ENCODE data around the gene ELFN2. TPM values are rescaled to one million over a fixed set of nuclear protein-coding genes. Genes with fewer than 3 reads are reported as not detected.

The ELFN2 gene
- total and polyA plus RNA-seq, 3 experiments from 2014 or later: 0.02 to 0.20 (median 0.09) TPM

DNA sequence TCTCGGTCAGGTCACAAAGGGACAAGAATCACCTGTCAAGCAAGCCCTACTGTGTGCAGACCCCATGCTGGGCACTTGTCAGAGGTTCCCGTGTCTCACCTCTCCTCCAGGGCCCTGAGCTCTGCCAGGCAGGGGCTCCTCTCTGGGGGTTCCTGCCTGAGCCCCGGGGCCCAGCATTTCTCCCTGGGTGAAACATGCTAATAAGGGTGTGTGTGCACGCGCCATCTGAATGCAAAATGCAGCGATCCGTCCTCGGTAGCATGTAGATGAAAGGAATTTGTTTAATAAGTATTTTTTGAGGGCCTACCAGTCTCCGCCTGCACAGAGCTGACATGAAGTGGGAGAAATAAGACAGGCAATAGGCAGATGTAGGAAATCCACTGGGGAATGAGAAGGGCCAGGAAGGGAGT is 5.8 kb downstream of the ELFN2 start:
- Mint-ChIP-seq H3K27ac (no peak overlapping the region), H3K27me3 (peaks cover 39 to 70% of the 10 kb centered on the region in 2 donors), H3K9me3 (no peaks in the 10 kb centered on the region), H3K4me1 (peaks cover 19 to 32% (median 29%) of the 10 kb centered on the region in 3 donors), H3K4me3 (peak overlapping the region in 4 of 7 donors; percentile 2 to 35 (median 26)), H3K36me3 (no peaks in the 10 kb centered on the region)
- Histone ChIP-seq H3K4me1 (ENCODE audit: insufficient read depth, low read length) (peaks cover 8% of the 10 kb centered on the region), H3K27ac (ENCODE audit: low read depth, low read length) (no peak overlapping the region), H3K9me3 (ENCODE audit: low read length) (no peaks in the 10 kb centered on the region), H3K36me3 (ENCODE audit: insufficient read depth, low read length) (no peaks in the 10 kb centered on the region), H3K27me3 (ENCODE audit: insufficient read depth, low read length, poor library complexity, severe bottlenecking) (peaks cover 6% of the 10 kb centered on the region), H3K4me3 (ENCODE audit: low read length) (no peak overlapping the region)
- POLR2A ChIA-PET: no interaction called here
- CTCF ChIA-PET: no interaction called here
- DNase-seq: no peak

DNA sequence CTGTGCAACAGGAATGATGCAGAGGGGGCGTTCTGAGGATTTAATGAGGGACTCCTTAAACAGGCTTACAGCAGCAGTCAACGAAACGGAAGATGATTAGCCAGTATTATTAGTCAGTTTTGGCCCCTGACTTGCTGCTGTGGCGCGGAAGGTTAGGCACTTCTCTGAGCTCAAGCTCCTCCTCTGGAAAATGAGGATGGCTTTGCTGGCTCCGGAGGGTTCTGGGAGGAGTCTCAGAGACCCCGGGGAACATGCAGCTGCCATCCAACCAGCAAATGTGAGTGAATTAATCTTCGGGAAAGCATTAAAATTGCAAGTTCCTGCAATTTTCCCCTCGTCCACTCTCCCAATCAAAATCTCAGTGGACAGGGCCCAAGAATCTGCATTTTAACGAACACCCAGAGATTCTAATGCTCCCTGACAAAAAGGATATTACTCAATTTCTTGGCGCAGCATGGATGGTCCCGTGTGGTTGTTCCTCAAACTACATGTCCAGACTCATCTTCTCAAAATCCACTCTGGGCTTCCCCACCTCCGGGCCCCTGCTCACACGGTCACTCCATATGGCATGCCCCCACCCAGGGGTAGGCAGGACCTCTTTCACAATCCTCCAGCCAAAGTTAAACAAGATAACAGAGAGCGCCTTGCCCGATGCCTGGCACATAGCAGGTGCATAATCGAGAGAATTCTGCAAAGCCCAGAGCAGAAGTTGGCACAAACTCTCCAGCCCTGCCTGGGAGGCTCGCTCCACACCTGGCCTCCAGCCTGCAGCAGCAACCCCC is 6.4 kb downstream of the ELFN2 start:
- Mint-ChIP-seq H3K4me1 (peaks cover 24 to 32% (median 31%) of the 10 kb centered on the region in 3 donors), H3K4me3 (peak overlapping the region; percentile 73 to 94 (median 85)), H3K27ac (peak overlapping the region in 1 of 8 donors; percentile 30), H3K27me3 (peaks cover 38 to 70% of the 10 kb centered on the region in 2 donors), H3K9me3 (no peaks in the 10 kb centered on the region), H3K36me3 (no peaks in the 10 kb centered on the region)
- DNase-seq: no peak
- Histone ChIP-seq H3K9me3 (ENCODE audit: low read length) (no peaks in the 10 kb centered on the region), H3K4me3 (ENCODE audit: low read length) (no peak overlapping the region), H3K36me3 (ENCODE audit: insufficient read depth, low read length) (no peaks in the 10 kb centered on the region), H3K27ac (ENCODE audit: low read depth, low read length) (no peak overlapping the region), H3K4me1 (ENCODE audit: insufficient read depth, low read length) (peaks cover 12% of the 10 kb centered on the region), H3K27me3 (ENCODE audit: insufficient read depth, low read length, poor library complexity, severe bottlenecking) (peaks cover 3% of the 10 kb centered on the region)
- ChIA-PET CTCF (interaction anchor here (1.0 kb wide), 1 partner anchor 9 kb away, joined by 3 read pairs; no protein-coding TSS in a partner anchor), POLR2A (no interaction called here)

DNA sequence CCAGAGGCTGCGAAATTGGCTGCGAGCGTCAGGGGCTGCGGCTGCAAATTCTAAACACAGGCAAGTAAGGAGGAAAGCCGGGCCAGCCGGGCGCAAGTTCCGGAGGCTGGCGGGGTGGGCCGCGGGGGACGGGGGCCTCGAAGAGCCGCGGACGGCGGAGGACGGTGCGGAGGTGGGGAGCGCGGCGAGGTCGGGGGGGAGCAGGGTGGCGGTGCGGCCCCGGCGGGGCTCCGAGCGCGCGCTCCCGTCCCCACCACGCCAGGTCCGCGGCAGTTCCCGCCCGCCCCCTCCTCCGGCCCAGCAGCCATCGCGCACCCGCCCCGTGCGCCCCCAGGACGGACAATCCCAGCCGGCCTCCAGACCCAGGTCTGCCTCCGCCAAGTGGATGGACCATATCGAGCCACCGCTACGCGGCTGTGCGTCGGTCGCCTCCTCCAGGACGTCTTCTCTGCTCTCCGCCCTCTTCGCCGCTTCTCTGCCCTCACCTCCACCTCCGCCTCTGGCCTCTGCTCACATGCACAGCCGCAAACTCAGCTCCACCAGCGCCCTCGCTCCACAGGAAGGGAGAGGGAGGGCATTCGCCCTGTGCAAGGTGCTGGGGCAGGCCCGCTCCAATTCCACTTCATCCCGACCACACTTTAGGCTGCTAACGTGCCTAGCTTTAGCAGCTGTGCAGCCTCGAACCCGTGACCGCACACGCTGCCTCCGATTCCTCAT is 7.2 kb downstream of the ELFN2 start:
- Mint-ChIP-seq H3K9me3 (no peaks in the 10 kb centered on the region), H3K4me1 (peaks cover 24 to 31% (median 30%) of the 10 kb centered on the region in 3 donors), H3K27ac (peak overlapping the region in 1 of 8 donors; percentile 30), H3K27me3 (peaks cover 37 to 64% of the 10 kb centered on the region in 2 donors), H3K36me3 (no peaks in the 10 kb centered on the region), H3K4me3 (peak overlapping the region; percentile 73 to 94 (median 85))
- ChIA-PET POLR2A (no interaction called here), CTCF (interaction anchor here (1.0 kb wide), 1 partner anchor 10 kb away, joined by 3 read pairs; no protein-coding TSS in a partner anchor)
- Histone ChIP-seq H3K4me3 (ENCODE audit: low read length) (peak overlapping the region; percentile 50), H3K9me3 (ENCODE audit: low read length) (no peaks in the 10 kb centered on the region), H3K27me3 (ENCODE audit: insufficient read depth, low read length, poor library complexity, severe bottlenecking) (peaks cover 3% of the 10 kb centered on the region), H3K4me1 (ENCODE audit: insufficient read depth, low read length) (peaks cover 12% of the 10 kb centered on the region), H3K36me3 (ENCODE audit: insufficient read depth, low read length) (no peaks in the 10 kb centered on the region), H3K27ac (ENCODE audit: low read depth, low read length) (no peak overlapping the region)
- no peak for DNase-seq

DNA sequence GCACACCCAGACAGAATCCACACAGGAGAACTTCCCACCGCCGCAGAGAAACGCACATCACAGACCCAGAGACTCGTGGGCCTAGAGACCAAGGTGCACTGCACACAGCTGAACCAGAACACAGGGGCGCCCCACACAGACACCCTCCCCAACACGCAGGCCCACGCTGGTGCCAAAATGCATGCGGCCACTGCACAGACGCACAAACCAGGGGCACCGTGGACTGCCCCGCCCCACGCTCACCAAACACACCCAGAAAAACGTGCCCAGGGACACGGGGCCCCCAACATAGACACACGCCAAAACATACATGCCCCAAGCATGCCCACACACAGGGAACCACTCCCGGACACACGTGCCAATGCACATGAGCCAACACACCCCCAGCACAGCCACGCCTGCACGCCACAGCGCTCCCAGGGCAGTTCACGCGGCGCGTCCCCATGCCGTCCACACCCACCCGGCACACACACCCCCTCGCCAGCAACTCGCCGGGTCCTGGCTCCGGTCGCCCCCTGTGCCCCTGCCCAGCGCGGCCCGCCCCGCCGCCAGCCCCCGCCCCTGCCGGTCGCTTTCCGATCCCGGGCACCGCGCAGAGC is 7.8 kb downstream of the ELFN2 start:
- CTCF ChIA-PET: no interaction called here
- no peak overlapping the region for H3K27ac ChIP-seq (ENCODE audit: low read depth, low read length)
- no peak for DNase-seq
- no peaks in the 10 kb centered on the region for H3K9me3 Mint-ChIP-seq
- no peaks in the 10 kb centered on the region for H3K36me3 ChIP-seq (ENCODE audit: insufficient read depth, low read length)
- H3K4me1 ChIP-seq (ENCODE audit: insufficient read depth, low read length): peaks cover 12% of the 10 kb centered on the region
- peak overlapping the region; percentile 73 to 84 (median 76) for H3K4me3 Mint-ChIP-seq
- peaks cover 42 to 67% of the 10 kb centered on the region in 2 donors for H3K27me3 Mint-ChIP-seq
- no peaks in the 10 kb centered on the region for H3K36me3 Mint-ChIP-seq
- peaks cover 7% of the 10 kb centered on the region for H3K27me3 ChIP-seq (ENCODE audit: insufficient read depth, low read length, poor library complexity, severe bottlenecking)
- POLR2A ChIA-PET: no interaction called here
- no peak overlapping the region for H3K4me3 ChIP-seq (ENCODE audit: low read length)
- H3K9me3 ChIP-seq (ENCODE audit: low read length): no peaks in the 10 kb centered on the region
- H3K27ac Mint-ChIP-seq: peak overlapping the region in 2 of 8 donors; percentile 49 to 98
- H3K4me1 Mint-ChIP-seq: peaks cover 24 to 31% (median 30%) of the 10 kb centered on the region in 3 donors

DNA sequence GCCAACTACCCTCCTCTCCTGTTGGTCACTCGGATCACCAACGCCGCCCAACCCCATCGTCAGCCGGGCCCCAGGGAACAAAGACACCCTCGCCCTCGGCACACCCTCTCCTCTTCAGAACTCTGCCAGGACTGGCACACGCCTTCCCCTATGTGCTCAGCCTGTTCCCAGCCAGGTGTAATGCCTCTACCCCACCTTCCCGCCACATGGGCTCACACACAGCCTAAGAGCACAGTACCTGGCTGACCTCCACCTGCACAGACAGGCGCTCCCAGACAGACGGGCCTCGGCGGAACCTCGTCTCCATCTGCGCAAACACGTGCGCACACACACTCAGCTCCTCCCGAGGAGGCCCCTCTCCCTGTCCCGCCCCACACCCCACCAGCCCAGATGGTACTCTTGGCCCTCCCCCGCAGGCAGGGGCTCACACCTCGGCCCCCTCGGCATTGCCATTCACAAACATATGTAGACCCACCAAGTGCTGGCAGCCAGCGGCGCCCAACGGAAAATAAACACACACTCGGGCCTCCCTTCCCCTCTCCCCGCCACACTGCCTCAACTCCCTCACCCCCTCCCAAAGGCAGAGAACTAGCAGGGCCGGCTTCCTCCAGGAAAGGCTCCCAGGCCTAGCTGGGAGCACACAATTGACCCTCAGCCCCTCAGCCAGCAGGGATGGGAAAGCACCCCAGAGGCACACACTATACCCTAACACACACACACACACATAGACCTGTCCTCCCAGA is 8.5 kb downstream of the ELFN2 start:
- no peak overlapping the region for H3K4me3 ChIP-seq (ENCODE audit: low read length)
- CTCF ChIA-PET: no interaction called here
- Mint-ChIP-seq H3K4me1 (peaks cover 24 to 31% (median 30%) of the 10 kb centered on the region in 3 donors), H3K27me3 (peaks cover 46 to 70% of the 10 kb centered on the region in 2 donors), H3K27ac (peak overlapping the region in 2 of 8 donors; percentile 49 to 98), H3K36me3 (no peaks in the 10 kb centered on the region), H3K4me3 (peak overlapping the region; percentile 41 to 83 (median 76)), H3K9me3 (no peaks in the 10 kb centered on the region)
- no peak for DNase-seq
- H3K4me1 ChIP-seq (ENCODE audit: insufficient read depth, low read length): peaks cover 12% of the 10 kb centered on the region
- no peak overlapping the region for H3K27ac ChIP-seq (ENCODE audit: low read depth, low read length)
- no peaks in the 10 kb centered on the region for H3K9me3 ChIP-seq (ENCODE audit: low read length)
- H3K36me3 ChIP-seq (ENCODE audit: insufficient read depth, low read length): no peaks in the 10 kb centered on the region
- POLR2A ChIA-PET: no interaction called here
- peaks cover 7% of the 10 kb centered on the region for H3K27me3 ChIP-seq (ENCODE audit: insufficient read depth, low read length, poor library complexity, severe bottlenecking)

DNA sequence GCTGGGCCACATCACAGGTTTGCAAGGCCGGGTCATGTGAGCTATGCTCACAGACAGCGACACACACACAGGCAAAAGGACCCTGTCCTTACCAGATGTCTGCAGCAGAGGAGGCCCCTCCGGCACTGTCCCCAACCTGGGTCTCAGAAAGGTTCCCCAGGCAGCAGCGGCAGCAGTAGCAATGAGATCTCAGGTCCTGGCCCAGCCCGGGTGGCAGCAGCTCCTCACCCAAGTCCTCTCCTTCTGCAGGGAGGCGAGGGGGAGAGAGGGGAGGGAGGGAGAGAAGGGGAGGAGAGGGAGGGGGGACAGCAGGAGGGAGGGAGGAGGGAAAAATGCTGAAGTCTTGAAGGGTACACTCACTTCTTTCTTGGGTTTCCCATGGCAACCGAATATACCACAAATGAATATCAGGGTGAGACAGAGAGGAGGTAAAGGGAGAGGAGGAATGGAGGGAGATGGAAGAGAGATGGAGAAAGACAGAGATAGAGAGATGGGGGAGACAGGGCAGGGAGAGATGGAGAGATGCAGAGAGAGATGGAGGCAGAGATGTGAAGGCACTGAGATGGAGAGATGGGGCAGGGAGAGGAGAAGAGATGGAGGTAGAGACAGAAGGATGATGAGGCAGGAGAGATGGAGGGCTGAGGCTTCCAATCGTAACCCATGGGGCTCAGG is 9.5 kb downstream of the ELFN2 start:
- peak overlapping the region in 2 of 7 donors; percentile 7 to 41 for H3K4me3 Mint-ChIP-seq
- Histone ChIP-seq H3K9me3 (ENCODE audit: low read length) (no peaks in the 10 kb centered on the region), H3K36me3 (ENCODE audit: insufficient read depth, low read length) (no peaks in the 10 kb centered on the region), H3K4me1 (ENCODE audit: insufficient read depth, low read length) (peaks cover 12% of the 10 kb centered on the region), H3K4me3 (ENCODE audit: low read length) (no peak overlapping the region), H3K27ac (ENCODE audit: low read depth, low read length) (no peak overlapping the region), H3K27me3 (ENCODE audit: insufficient read depth, low read length, poor library complexity, severe bottlenecking) (peaks cover 4% of the 10 kb centered on the region)
- peaks cover 48 to 79% of the 10 kb centered on the region in 2 donors for H3K27me3 Mint-ChIP-seq
- H3K4me1 Mint-ChIP-seq: peaks cover 27 to 31% (median 30%) of the 10 kb centered on the region in 3 donors
- DNase-seq: no peak
- H3K9me3 Mint-ChIP-seq: no peaks in the 10 kb centered on the region
- H3K27ac Mint-ChIP-seq: peak overlapping the region in 1 of 8 donors; percentile 27
- no peaks in the 10 kb centered on the region for H3K36me3 Mint-ChIP-seq
- CTCF ChIA-PET: no interaction called here
- POLR2A ChIA-PET: no interaction called here

DNA sequence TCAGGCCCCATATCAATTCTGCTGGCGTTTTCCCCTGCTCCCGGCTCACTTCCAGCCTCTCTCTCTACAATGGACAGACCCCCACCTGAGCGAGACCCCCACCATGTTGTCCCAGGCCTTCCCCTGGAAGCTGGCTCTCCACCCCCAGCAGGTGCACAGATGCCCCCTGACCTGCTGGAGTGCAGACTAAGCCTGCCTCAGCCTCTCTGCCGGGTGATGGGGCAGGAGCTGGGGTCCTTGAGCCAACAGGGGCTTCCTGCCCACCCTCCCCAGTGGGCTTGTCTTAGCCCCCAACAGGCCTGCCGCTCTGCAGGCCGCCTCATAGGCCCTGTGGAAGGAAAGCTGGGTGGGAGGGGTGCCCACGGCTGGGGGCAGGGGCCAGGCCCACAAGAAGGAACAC is 10.0 kb downstream of the ELFN2 start:
- Mint-ChIP-seq H3K27me3 (peaks cover 48 to 80% of the 10 kb centered on the region in 2 donors), H3K9me3 (no peaks in the 10 kb centered on the region), H3K27ac (no peak overlapping the region), H3K36me3 (no peaks in the 10 kb centered on the region), H3K4me1 (peaks cover 28 to 31% (median 30%) of the 10 kb centered on the region in 3 donors), H3K4me3 (peak overlapping the region in 5 of 7 donors; percentile 26 to 67 (median 54))
- no peak overlapping the region for H3K27ac ChIP-seq (ENCODE audit: low read depth, low read length)
- CTCF ChIA-PET: no interaction called here
- DNase-seq: no peak
- no peaks in the 10 kb centered on the region for H3K36me3 ChIP-seq (ENCODE audit: insufficient read depth, low read length)
- no peak overlapping the region for H3K4me3 ChIP-seq (ENCODE audit: low read length)
- peaks cover 4% of the 10 kb centered on the region for H3K27me3 ChIP-seq (ENCODE audit: insufficient read depth, low read length, poor library complexity, severe bottlenecking)
- H3K9me3 ChIP-seq (ENCODE audit: low read length): no peaks in the 10 kb centered on the region
- POLR2A ChIA-PET: no interaction called here
- H3K4me1 ChIP-seq (ENCODE audit: insufficient read depth, low read length): peaks cover 12% of the 10 kb centered on the region

Measured in CD8-positive, alpha-beta memory T cell (primary cell).